HPDE6-E6E7 (cell line): ENCODE data around the gene SULT1C2.
A peak's percentile ranks its signal among the peaks of the same experiment; 100 is the strongest.

Source experiments
- DNase-seq: peaks from one replicate; pipeline ENCODE4 v3.0.0; 2011; ENCODE audit warnings: missing footprints; ENCODE audit errors: extremely low spot score

The SULT1C2 gene

DNA sequence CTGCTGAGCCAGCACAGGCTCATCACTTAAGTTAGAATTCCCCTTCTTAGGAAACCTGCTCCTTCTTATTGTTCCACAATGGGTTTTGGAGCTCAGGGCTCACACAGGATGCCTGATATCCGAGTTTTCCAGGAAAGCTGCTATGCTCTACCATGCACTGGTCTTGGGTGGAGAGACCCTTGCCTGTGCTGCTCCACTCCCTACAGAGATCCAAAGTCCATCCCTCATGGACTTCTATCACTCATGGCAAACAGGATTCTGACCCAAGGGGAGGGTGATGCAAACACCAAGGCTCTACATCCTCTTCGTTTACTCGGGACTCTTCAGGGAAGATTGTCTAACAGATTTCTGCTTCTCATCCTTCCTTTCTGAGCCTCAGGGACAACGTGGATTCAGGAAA lies 5.2 kb downstream of the SULT1C2 start:
- no peak for DNase-seq

GRCh38 chr2:108297436-108298141 lies 8.9 kb downstream of the SULT1C2 start:
- peak; percentile 87 for DNase-seq

DNA sequence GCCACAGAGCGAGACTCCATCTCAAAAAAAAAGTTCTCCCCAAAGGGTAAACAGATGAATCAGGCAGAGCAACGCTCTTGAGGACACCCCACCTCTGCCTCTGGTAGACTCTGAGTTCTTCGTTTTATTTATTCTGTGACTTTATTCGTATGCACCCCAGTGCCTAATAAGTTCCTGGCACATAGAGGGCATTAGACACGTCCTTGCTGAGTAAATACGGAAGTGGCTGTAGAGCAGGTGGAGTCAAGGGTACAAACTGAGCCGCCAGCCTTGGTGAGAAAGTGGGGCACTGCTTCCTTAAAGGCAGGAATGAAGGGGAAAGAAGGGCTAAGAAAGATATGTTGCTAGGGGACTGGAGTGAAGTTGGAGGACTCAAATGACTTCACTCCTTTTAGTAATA lies 12.9 kb downstream of the SULT1C2 start:
- no peak for DNase-seq

DNA sequence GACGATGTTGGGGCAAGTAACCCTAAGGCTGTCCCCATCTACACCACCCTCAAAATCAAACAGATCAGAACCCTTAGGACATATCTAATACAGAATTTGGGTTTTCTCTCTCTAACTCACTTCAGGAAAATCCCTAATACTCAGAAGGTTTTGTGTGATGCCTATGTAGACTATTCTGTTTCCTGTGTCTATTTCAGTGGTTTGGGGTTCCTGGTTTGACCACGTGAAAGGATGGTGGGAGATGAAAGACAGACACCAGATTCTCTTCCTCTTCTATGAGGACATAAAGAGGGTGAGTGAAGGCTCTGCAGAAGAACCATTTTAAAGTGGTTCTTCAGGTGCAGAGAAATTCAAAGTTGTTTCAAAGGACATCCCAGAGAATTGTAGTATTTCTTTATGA lies 16.3 kb downstream of the SULT1C2 start:
- no peak for DNase-seq

- DNase-seq: no peak
These were observed 17.2 kb downstream of the SULT1C2 start for GRCh38 chr2:108305901-108306300.

GRCh38 chr2:108309903-108310302 lies 21.2 kb downstream of the SULT1C2 start:
- no peak for DNase-seq

- DNase-seq: no peak
These were observed 26.0 kb downstream of the SULT1C2 start for GRCh38 chr2:108314586-108315296.

GRCh38 chr2:108315444-108315934 lies 26.8 kb downstream of the SULT1C2 start:
- DNase-seq: peak; percentile 26

DNA sequence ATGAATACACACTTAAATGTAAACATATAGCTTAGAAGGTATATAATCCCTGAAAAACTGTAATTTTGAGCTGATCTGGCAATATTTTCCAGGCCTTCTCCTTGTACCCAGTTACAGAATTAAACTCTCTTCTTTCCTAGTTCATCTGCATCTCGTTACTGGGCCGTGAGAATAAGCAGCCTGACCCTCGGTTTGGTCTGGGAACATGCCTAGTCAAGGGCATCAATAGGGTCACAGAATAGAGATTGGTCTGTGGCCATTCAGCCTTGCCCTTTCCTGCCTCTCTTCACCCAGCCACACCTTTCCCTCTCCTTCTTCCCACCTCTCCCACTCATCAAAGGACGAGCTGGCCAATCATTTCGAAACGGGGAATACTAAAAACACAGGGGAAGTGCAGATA lies 27.3 kb downstream of the SULT1C2 start:
- DNase-seq: no peak

DNA sequence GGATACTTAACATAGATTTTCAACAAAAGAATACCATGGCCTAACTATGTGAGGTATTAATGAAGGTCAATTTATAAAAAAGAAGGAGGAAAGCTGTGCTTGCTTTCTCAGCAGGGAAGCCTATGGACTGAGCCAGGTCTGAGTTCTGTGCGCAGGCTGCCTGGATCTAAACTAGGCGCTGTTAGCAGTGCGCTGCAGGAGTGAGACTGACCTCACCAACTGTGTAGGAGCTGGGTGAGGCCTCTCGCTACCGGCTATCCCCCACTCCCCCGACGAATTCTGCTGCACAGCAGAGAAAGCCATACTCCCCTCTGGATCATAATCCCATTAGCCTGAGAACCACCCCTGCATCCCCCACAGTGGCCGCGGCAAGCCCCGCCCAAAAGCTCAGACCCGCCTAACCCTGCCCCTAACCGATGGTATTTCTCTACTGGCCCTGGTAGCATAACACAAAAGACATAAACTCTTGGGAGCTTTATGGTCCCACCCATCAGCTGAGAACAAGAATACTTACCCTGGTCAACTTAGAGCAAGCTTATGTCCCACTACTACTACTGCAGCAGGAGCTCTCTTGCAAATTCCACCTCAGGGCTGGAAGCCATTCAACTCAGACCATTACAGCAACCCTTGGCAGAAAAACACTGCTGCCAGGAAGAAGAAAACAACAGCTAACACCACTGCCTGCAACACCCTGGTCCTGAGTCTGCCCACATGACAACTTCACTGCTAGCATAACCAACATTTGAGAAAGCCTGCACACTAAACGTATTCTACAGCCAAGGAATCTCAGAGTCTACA lies 28.0 kb downstream of the SULT1C2 start:
- no peak for DNase-seq

DNA sequence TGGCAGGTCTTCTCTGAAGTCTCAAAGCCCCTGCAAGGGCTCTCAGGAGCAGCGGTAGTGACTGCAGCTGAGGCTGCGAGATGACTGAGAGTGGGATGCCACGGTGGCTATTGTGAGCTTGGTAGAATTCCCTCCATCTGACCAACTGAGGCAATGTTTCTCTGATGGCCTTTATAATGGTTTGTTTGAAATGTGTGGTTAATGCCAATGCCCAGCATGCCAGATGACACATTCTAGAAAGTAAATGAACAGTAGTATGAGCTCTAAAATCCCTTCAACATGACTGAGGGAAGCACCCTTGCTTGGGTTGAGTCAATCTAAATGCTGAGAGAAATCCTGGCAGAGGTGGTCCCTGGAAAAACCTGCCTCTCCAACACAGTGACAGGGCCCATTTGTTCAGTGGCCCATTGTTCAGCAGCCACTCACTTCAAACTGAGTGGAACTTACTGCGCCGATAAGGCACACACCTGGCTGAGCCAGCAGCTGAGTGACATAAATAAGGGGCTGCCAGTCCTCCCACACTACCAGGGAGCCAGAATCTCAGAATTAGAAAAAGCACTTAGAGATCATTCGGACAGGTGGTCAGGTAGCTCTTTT lies 31.7 kb downstream of the SULT1C2 start:
- DNase-seq: no peak

DNA sequence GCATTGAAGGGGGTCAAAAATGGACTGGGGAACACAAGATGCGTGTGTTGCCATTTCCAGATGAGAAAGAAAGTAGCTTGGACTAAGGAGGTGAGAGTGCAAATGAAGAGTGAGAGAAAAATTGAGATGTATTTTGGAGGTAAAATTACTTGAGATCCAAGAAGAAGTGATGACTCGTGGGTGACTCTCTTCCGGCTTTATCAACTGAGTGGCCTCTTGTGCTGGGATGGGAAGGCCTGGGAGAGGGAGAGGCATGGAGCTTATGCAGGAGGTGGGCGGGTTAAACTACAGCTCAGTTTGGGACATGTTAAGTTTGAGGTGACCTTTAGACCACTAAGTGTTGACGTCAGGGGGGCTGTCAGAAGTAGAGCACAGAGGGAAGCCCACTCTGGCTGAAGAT lies 34.9 kb downstream of the SULT1C2 start:
- no peak for DNase-seq

GRCh38 chr2:108324531-108325255 lies 36.0 kb downstream of the SULT1C2 start:
- DNase-seq: peak; percentile 32

GRCh38 chr2:108325756-108326155 lies 37.1 kb downstream of the SULT1C2 start:
- no peak for DNase-seq

DNA sequence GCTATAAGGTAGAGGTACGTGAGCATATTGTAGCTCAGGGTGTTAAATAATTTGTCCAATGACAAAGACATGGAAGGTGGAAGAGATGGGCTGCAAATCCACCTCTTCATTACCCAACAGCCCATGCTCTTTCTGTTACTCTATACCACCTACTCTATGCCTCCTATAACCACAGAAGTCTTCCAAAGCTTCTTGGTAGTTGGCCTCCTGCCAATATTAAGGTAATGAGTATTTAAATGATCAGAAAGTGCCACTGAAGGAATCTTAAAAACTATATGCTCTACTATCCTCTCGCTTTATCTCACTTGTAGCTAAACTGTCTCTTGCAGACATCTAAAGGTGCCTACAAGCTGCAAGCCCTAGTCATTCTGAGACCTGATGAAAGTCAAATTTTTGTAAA lies 41.1 kb downstream of the SULT1C2 start:
- no peak for DNase-seq

DNA sequence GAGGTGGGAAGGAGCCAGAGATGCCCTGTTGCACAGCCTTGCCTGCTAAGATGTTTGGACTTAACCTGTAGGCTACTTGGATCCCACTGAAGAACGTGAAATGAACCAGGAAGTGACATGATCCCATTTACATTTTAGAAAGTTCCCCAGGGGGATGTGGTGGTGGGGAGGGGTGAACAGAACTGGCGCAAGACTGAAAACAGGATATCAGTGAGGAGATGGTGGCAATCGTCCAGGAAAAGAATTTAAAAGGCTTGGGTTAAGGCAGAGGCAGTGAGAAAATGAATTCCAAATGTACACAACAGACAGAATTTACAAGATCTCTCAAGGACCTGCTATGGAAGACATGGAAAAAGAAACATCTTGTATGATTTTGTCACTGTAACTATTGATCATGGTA lies 42.3 kb downstream of the SULT1C2 start:
- DNase-seq: no peak

GRCh38 chr2:108345951-108346350 lies 57.3 kb downstream of the SULT1C2 start:
- no peak for DNase-seq

DNA sequence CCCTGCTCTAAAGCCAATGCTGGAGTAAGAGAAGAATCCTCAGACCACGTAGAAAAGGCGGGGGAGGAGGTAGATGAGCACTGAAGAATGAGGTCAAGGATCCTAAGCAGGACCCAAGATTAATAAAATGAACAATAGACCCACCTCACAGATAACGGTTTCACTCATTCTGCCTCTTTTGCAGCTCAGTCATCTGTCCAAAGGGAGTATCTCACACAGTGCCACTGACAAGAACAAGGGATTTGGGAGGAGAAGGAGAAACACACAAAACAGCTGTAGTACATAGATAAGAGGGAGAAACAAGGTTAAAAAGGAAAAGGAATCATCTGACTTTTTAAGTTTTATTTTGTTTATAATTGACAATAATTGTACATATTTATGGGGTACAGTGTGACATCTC lies 58.1 kb downstream of the SULT1C2 start:
- DNase-seq: no peak

GRCh38 chr2:108347786-108348185 lies 59.1 kb downstream of the SULT1C2 start:
- no peak for DNase-seq

- DNase-seq: no peak
These were observed 60.3 kb downstream of the SULT1C2 start for GRCh38 chr2:108348816-108349570.

- DNase-seq: no peak
These were observed 60.9 kb downstream of the SULT1C2 start for GRCh38 chr2:108349571-108349928.
